GM23338 (cell line): ENCODE data around the gene COL1A1. TPM values are rescaled to one million over a fixed set of nuclear protein-coding genes. Genes with fewer than 3 reads are reported as not detected.

ENCODE experiments used
- ATAC-seq: fragments of 200-7000 bp; cut with Tn5 transposase; 3 replicates; pipeline ENCODE4 v1.9.1; 2020
- DNase-seq: peaks from one replicate; pipeline ENCODE4 v3.0.0-alpha.2; 2015; ENCODE audit warnings: low spot score
- H2AFZ ChIP-seq: fragments of 200-600 bp; sonication (generic); 2 replicates; pipeline ENCODE4 v1.8.0; 2016; ENCODE audit warnings: antibody characterized with exemption, mild to moderate bottlenecking, moderate library complexity
- H3F3A ChIP-seq: fragments of 200-600 bp; sonication (generic); replicated peaks from 2 replicates; pipeline ENCODE4 v1.8.0; 2017; ENCODE audit warnings: antibody characterized with exemption, mixed run types, low read depth
- H3K27ac ChIP-seq: fragments of 200-600 bp; sonication (generic); 2 replicates; pipeline ENCODE4 v1.6.1; 2016; ENCODE audit warnings: low read depth
- H3K27me3 ChIP-seq: fragments of 200-600 bp; sonication (generic); 2 replicates; pipeline ENCODE4 v1.8.0; 2016; ENCODE audit warnings: mild to moderate bottlenecking, mixed run types, moderate library complexity; ENCODE audit not compliant: insufficient read depth
- H3K36me3 ChIP-seq: fragments of 200-600 bp; sonication (generic); 2 replicates; pipeline ENCODE4 v1.8.0; 2016; ENCODE audit warnings: mild to moderate bottlenecking; ENCODE audit not compliant: insufficient read depth
- H3K4me1 ChIP-seq: fragments of 200-600 bp; sonication (generic); 2 replicates; pipeline ENCODE4 v1.8.0; 2016; ENCODE audit warnings: mild to moderate bottlenecking, moderate library complexity; ENCODE audit not compliant: insufficient read depth
- H3K4me2 ChIP-seq: fragments of 200-600 bp; sonication (generic); 2 replicates; pipeline ENCODE4 v1.7.1; 2017; ENCODE audit warnings: mixed run types
- H3K4me3 ChIP-seq: fragments of 200-600 bp; sonication (generic); 2 replicates; pipeline ENCODE4 v1.6.1; 2016; ENCODE audit warnings: mixed run types
- H3K79me2 ChIP-seq: fragments of 200-600 bp; sonication (generic); replicated peaks from 2 replicates; pipeline ENCODE4 v1.8.0; 2017; ENCODE audit warnings: mild to moderate bottlenecking; ENCODE audit not compliant: insufficient read depth
- H3K9me2 ChIP-seq: fragments of 200-600 bp; sonication (generic); 2 replicates; pipeline ENCODE4 v1.8.0; 2017; ENCODE audit not compliant: insufficient read depth
- H4K20me1 ChIP-seq: fragments of 200-600 bp; sonication (generic); replicated peaks from 2 replicates; pipeline ENCODE4 v1.8.0; 2017; ENCODE audit warnings: mild to moderate bottlenecking; ENCODE audit not compliant: insufficient read depth
- H3K27ac Mint-ChIP-seq: 2 replicates; pipeline ENCODE4 v1.8.0; 2020; ENCODE audit warnings: inconsistent platforms, mild to moderate bottlenecking, moderate library complexity, mixed read lengths
- H3K27me3 Mint-ChIP-seq: 3 replicates; pipeline ENCODE4 v1.8.0; 2022; ENCODE audit warnings: low read depth, mild to moderate bottlenecking, moderate library complexity, mixed read lengths, inconsistent platforms; ENCODE audit not compliant: insufficient read depth, poor library complexity
- H3K36me3 Mint-ChIP-seq: 3 replicates; pipeline ENCODE4 v1.8.0; 2021; ENCODE audit warnings: low read depth, mild to moderate bottlenecking, inconsistent platforms, moderate library complexity, mixed read lengths
- H3K4me1 Mint-ChIP-seq: 3 replicates; pipeline ENCODE4 v1.8.0; 2020; ENCODE audit warnings: mild to moderate bottlenecking, inconsistent platforms, mixed read lengths
- H3K4me3 Mint-ChIP-seq: 3 replicates; pipeline ENCODE4 v1.8.0; 2021; ENCODE audit warnings: moderate library complexity, mild to moderate bottlenecking, inconsistent platforms, mixed read lengths
- H3K9me3 Mint-ChIP-seq: 3 replicates; pipeline ENCODE4 v1.8.0; 2020; ENCODE audit warnings: moderate library complexity, mild to moderate bottlenecking, inconsistent platforms, mixed read lengths
- CREB1 ChIP-seq: fragments of 250-450 bp; sonication (Bioruptor Pico); IDR thresholded peaks from 2 replicates; pipeline ENCODE4 v1.5.0; 2020; ENCODE audit warnings: low read depth, mild to moderate bottlenecking, moderate library complexity
- EZH2 ChIP-seq: fragments of 200-600 bp; sonication (generic); IDR thresholded peaks from one replicate; pipeline ENCODE4 v1.8.0; 2017; ENCODE audit warnings: antibody characterized with exemption, mild to moderate bottlenecking, low read depth; ENCODE audit not compliant: unreplicated experiment
- EZH2phosphoT487 ChIP-seq: fragments of 200-600 bp; sonication (generic); IDR thresholded peaks from one replicate; pipeline ENCODE4 v1.8.1; 2018; ENCODE audit warnings: antibody characterized with exemption; ENCODE audit not compliant: unreplicated experiment
- JUNB ChIP-seq: IDR thresholded peaks from one replicate; pipeline ENCODE4 v1.6.1; 2016; ENCODE audit warnings: antibody characterized with exemption; ENCODE audit not compliant: unreplicated experiment
- POLR2AphosphoS5 ChIP-seq: IDR thresholded peaks from 2 replicates; pipeline ENCODE4 v1.6.1; 2016; ENCODE audit warnings: antibody characterized with exemption, low read depth
- STAT1 ChIP-seq: IDR thresholded peaks from one replicate; pipeline ENCODE4 v1.6.1; 2016; ENCODE audit warnings: antibody characterized with exemption; ENCODE audit not compliant: unreplicated experiment
- ZNF114 ChIP-seq: fragments of 250-450 bp; sonication (Bioruptor Pico); IDR thresholded peaks from 2 replicates; pipeline ENCODE4 v1.5.0; 2020; ENCODE audit warnings: mild to moderate bottlenecking, moderate library complexity
- ZNF331 ChIP-seq: fragments of 250-450 bp; sonication (Bioruptor Pico); IDR thresholded peaks from 2 replicates; pipeline ENCODE4 v1.5.0; 2020; ENCODE audit warnings: low read depth, mild to moderate bottlenecking, moderate library complexity
- polyA plus RNA-seq: library from polyadenylated mRNA; unstranded; fragments of >200 nt; fragmentation: Nextera tagmentation; extraction: Ambion mirVana; gene quantifications from 2 replicates; pipeline ENCODE4 v1.2.1, GENCODE V29; 2016
- total RNA-seq: library from RNA; depleted of rRNA; stranded (reverse); fragments of >200 nt; shearing (Covaris generic); gene quantifications from 2 replicates; pipeline ENCODE4 v1.2.3, GENCODE V29; 2014
- TF ChIP-seq, protein P1 (sequence below), 2 experiments: fragments of 200-600 bp in 1 of 2; sonication (generic) in 1 of 2; conservative IDR thresholded peaks; 2 replicates each; pipeline versions ENCODE4 v1.5.1 to v1.6.1; 2016 to 2017; ENCODE audit warnings: antibody characterized with exemption in 2 of 2, low read depth in 2 of 2, mild to moderate bottlenecking in 2 of 2, moderate library complexity in 1 of 2
- TF ChIP-seq, protein P2 (sequence below): IDR thresholded peaks from one replicate; pipeline ENCODE4 v1.6.1; 2018; ENCODE audit warnings: antibody characterized with exemption; ENCODE audit not compliant: unreplicated experiment
- TF ChIP-seq, protein P3 (sequence below): IDR thresholded peaks from 2 replicates; pipeline ENCODE4 v1.6.1; 2016; ENCODE audit warnings: antibody characterized with exemption
- TF ChIP-seq, protein P4 (sequence below): fragments of 250-450 bp; sonication (Bioruptor Pico); IDR thresholded peaks from 2 replicates; pipeline ENCODE4 v1.5.0; 2020; ENCODE audit warnings: mild to moderate bottlenecking, moderate library complexity

The COL1A1 gene
- total and polyA plus RNA-seq, 2 experiments from 2014 or later, result 21.2 to 34.3 TPM

DNA sequence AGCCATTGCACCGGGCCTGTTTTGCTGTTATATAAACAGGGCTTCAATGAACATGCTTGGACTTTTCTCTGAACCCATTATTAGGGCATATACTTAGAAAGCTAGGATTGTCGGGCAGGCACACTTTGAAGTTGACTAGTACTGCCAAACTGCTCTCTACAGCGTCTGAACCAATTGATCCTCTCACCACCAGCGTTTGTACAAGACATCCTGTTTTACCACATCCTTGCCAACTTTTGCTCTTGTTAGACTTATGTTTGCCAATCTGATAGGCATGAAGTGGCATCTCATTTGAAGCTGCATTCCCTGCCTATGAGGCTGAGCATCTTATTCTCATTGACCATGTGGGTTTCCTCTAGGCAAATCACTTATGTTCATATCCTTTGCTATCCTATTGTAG is 43.5 kb downstream of the COL1A1 start (continued):
- TF ChIP-seq, protein P1, sequence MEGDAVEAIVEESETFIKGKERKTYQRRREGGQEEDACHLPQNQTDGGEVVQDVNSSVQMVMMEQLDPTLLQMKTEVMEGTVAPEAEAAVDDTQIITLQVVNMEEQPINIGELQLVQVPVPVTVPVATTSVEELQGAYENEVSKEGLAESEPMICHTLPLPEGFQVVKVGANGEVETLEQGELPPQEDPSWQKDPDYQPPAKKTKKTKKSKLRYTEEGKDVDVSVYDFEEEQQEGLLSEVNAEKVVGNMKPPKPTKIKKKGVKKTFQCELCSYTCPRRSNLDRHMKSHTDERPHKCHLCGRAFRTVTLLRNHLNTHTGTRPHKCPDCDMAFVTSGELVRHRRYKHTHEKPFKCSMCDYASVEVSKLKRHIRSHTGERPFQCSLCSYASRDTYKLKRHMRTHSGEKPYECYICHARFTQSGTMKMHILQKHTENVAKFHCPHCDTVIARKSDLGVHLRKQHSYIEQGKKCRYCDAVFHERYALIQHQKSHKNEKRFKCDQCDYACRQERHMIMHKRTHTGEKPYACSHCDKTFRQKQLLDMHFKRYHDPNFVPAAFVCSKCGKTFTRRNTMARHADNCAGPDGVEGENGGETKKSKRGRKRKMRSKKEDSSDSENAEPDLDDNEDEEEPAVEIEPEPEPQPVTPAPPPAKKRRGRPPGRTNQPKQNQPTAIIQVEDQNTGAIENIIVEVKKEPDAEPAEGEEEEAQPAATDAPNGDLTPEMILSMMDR (conservative IDR thresholded peaks at IDR 0.05; ENCODE audit: low read depth in 2 of 2), result no peak
- TF ChIP-seq, protein P2, sequence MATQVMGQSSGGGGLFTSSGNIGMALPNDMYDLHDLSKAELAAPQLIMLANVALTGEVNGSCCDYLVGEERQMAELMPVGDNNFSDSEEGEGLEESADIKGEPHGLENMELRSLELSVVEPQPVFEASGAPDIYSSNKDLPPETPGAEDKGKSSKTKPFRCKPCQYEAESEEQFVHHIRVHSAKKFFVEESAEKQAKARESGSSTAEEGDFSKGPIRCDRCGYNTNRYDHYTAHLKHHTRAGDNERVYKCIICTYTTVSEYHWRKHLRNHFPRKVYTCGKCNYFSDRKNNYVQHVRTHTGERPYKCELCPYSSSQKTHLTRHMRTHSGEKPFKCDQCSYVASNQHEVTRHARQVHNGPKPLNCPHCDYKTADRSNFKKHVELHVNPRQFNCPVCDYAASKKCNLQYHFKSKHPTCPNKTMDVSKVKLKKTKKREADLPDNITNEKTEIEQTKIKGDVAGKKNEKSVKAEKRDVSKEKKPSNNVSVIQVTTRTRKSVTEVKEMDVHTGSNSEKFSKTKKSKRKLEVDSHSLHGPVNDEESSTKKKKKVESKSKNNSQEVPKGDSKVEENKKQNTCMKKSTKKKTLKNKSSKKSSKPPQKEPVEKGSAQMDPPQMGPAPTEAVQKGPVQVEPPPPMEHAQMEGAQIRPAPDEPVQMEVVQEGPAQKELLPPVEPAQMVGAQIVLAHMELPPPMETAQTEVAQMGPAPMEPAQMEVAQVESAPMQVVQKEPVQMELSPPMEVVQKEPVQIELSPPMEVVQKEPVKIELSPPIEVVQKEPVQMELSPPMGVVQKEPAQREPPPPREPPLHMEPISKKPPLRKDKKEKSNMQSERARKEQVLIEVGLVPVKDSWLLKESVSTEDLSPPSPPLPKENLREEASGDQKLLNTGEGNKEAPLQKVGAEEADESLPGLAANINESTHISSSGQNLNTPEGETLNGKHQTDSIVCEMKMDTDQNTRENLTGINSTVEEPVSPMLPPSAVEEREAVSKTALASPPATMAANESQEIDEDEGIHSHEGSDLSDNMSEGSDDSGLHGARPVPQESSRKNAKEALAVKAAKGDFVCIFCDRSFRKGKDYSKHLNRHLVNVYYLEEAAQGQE, result no peak
- TF ChIP-seq STAT1, result no peak
- no peak for TF ChIP-seq ZNF114 (CRISPR knock-in tag)
- no peak for TF ChIP-seq ZNF331
- TF ChIP-seq EZH2phosphoT487, result no peak
- TF ChIP-seq POLR2AphosphoS5, result no peak
- no peak for TF ChIP-seq JUNB
- no peak for TF ChIP-seq CREB1 (CRISPR knock-in tag)
- TF ChIP-seq, protein P3, sequence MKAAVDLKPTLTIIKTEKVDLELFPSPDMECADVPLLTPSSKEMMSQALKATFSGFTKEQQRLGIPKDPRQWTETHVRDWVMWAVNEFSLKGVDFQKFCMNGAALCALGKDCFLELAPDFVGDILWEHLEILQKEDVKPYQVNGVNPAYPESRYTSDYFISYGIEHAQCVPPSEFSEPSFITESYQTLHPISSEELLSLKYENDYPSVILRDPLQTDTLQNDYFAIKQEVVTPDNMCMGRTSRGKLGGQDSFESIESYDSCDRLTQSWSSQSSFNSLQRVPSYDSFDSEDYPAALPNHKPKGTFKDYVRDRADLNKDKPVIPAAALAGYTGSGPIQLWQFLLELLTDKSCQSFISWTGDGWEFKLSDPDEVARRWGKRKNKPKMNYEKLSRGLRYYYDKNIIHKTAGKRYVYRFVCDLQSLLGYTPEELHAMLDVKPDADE, result no peak
- no peak for TF ChIP-seq EZH2

DNA sequence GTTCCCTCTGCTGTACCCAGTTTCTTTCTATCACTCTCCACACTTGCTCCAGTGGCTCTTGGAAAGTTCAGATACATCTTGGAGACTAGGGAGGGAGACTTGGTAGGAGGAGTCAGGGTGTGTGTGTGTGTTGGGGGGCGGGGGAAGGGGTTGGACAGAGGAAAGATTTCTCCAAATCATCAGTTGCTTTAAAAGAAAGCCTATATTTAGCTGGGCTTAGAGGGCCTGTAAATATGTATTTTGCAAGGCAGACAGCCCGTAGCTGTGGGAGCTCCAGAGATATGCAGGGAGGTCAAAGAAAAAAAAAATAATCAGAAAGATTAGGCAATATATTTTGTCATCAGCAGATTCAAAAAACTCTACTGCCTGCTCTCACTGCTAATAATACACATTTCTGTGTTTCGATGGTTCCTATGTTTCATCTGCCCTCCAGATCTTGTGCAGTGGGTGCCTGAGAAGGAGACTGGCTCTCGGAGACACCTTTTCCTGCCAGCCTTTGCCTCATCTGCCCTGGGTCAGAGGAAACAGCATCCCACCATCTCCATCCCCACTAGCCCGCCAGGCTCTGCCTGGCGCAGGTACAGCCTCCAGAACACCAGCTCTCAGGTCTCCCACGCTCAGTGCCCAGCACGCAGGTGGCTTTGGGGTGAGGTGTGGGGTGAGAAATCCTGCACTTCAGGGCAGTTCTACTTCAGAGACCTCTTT is 46.2 kb downstream of the COL1A1 start:
- Mint-ChIP-seq H3K4me3 (no peak overlapping the region), H3K36me3 (no peaks in the 10 kb centered on the region), H3K27ac (no peak overlapping the region), H3K27me3 (peaks cover 14% of the 10 kb centered on the region), H3K9me3 (no peaks in the 10 kb centered on the region; the same call in 2 of the 3 replicates), H3K4me1 (peaks cover 18% of the 10 kb centered on the region)
- peaks cover 10% of the 10 kb centered on the region for H3K27me3 ChIP-seq
- H3K36me3 ChIP-seq, result no peaks in the 10 kb centered on the region
- no peak overlapping the region for H3K4me3 ChIP-seq
- no peak overlapping the region for H2AFZ ChIP-seq
- DNase-seq, result no peak
- H3K4me2 ChIP-seq, result no peak overlapping the region
- H4K20me1 ChIP-seq, result no peaks in the 10 kb centered on the region
- H3K79me2 ChIP-seq, result no peaks in the 10 kb centered on the region
- no peak overlapping the region for H3K27ac ChIP-seq
- H3K9me2 ChIP-seq, result no peaks in the 10 kb centered on the region
- H3K4me1 ChIP-seq, result peaks cover 11% of the 10 kb centered on the region
- peaks cover 5% of the 10 kb centered on the region; the same call in 1 of the 2 replicates for H3F3A ChIP-seq
- no peak for ATAC-seq
- TF ChIP-seq, protein P4, sequence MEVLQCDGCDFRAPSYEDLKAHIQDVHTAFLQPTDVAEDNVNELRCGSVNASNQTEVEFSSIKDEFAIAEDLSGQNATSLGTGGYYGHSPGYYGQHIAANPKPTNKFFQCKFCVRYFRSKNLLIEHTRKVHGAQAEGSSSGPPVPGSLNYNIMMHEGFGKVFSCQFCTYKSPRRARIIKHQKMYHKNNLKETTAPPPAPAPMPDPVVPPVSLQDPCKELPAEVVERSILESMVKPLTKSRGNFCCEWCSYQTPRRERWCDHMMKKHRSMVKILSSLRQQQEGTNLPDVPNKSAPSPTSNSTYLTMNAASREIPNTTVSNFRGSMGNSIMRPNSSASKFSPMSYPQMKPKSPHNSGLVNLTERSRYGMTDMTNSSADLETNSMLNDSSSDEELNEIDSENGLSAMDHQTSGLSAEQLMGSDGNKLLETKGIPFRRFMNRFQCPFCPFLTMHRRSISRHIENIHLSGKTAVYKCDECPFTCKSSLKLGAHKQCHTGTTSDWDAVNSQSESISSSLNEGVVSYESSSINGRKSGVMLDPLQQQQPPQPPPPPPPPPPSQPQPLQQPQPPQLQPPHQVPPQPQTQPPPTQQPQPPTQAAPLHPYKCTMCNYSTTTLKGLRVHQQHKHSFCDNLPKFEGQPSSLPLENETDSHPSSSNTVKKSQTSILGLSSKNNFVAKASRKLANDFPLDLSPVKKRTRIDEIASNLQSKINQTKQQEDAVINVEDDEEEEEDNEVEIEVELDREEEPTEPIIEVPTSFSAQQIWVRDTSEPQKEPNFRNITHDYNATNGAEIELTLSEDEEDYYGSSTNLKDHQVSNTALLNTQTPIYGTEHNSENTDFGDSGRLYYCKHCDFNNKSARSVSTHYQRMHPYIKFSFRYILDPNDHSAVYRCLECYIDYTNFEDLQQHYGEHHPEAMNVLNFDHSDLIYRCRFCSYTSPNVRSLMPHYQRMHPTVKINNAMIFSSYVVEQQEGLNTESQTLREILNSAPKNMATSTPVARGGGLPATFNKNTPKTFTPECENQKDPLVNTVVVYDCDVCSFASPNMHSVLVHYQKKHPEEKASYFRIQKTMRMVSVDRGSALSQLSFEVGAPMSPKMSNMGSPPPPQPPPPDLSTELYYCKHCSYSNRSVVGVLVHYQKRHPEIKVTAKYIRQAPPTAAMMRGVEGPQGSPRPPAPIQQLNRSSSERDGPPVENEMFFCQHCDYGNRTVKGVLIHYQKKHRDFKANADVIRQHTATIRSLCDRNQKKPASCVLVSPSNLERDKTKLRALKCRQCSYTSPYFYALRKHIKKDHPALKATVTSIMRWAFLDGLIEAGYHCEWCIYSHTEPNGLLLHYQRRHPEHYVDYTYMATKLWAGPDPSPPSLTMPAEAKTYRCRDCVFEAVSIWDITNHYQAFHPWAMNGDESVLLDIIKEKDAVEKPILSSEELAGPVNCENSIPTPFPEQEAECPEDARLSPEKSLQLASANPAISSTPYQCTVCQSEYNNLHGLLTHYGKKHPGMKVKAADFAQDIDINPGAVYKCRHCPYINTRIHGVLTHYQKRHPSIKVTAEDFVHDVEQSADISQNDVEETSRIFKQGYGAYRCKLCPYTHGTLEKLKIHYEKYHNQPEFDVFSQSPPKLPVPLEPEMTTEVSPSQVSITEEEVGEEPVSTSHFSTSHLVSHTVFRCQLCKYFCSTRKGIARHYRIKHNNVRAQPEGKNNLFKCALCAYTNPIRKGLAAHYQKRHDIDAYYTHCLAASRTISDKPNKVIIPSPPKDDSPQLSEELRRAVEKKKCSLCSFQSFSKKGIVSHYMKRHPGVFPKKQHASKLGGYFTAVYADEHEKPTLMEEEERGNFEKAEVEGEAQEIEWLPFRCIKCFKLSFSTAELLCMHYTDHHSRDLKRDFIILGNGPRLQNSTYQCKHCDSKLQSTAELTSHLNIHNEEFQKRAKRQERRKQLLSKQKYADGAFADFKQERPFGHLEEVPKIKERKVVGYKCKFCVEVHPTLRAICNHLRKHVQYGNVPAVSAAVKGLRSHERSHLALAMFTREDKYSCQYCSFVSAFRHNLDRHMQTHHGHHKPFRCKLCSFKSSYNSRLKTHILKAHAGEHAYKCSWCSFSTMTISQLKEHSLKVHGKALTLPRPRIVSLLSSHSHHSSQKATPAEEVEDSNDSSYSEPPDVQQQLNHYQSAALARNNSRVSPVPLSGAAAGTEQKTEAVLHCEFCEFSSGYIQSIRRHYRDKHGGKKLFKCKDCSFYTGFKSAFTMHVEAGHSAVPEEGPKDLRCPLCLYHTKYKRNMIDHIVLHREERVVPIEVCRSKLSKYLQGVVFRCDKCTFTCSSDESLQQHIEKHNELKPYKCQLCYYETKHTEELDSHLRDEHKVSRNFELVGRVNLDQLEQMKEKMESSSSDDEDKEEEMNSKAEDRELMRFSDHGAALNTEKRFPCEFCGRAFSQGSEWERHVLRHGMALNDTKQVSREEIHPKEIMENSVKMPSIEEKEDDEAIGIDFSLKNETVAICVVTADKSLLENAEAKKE (CRISPR knock-in tag), result no peak
